DMS 273 treated with DMSO at 0.1 percent for 48 hours (cell line): ENCODE data around the gene SMAD3.

ENCODE experiments used
- DNase-seq: peaks from one replicate; lab custom pipeline; 2025; lab: John Stamatoyannopoulos, UW

The SMAD3 gene

DNA sequence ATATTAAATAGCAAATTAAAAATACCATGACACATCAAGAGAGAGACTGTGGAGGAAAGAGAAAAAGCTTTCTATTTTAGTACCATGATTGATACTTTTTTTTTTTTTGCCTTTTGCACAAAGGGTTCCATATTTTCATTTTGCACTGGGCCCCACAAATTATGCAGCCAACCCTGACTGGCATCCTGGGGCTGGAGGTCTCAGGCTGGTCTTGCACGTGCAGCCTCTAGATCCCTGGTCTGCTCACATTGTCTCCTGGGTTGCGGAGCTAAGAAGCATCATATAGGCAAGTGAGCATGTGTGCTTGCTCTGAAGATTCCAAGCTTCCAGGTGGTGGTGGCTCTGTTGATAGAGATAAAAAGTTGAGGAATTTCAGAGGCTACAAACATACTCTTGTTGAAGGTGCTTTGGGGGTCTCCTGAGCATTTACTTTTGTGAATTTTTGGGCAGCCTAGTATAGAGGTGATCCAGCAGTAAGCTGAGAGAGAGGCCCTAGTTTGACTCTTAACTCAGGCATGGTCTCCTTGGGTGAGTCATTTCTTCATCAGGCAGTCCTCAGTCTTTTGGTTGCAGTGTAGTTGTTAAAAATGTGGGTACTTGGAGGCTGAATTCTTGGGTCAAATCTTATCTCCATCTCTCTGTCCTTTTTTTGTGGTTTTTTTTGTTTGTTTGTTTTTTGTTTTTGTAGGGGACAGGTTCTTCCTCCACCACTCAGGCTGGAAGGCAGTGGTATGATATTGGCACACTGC lies 31.3 kb downstream of the SMAD3 start:
- DNase-seq = no peak

GRCh38 chr15:67097424-67097823 lies 32.0 kb downstream of the SMAD3 start:
- no peak for DNase-seq

DNA sequence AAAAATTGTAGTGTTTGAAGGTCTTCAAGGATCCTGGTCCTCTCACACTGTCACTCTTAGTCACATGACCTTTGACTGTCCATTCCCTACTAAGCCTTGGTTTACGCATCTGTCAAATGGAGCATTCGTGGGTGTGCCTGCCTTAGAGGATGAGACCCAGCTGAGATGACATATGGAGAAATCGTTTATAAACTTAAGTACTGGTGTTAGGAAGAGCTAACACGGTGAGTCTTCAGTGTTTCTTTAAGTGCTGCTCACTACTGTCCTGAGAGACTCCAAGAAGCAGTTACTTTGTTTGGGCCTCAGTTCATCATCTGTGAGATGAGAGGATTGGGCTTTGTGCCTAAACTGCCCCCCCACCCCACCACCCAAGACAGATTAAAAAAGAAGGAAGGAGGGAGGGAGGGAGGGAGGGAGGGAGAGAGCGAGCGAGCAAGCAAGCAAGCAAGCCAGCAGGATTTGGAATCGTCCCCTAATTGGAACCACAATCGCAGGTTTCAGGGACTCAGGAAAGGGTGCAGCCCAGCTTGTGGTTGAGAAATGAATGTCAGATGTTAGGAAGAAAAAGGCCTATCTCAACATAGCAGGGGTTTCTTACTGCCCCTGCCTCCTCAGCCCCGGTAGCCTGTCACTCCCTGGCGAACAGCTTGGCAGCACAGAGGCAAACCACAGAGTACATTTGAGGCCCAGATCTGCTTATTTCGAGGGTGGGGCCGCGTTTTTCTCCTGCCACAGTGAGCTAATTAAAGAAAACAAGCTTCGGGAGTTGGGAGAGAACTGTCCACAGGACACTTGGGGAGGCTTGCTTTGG lies 32.7 kb downstream of the SMAD3 start:
- no peak for DNase-seq

- DNase-seq = no peak
Observed at GRCh38 chr15:67098768-67099282, 33.4 kb downstream of the SMAD3 start.

- DNase-seq = no peak
Observed at GRCh38 chr15:67100124-67100791, 34.9 kb downstream of the SMAD3 start.

DNA sequence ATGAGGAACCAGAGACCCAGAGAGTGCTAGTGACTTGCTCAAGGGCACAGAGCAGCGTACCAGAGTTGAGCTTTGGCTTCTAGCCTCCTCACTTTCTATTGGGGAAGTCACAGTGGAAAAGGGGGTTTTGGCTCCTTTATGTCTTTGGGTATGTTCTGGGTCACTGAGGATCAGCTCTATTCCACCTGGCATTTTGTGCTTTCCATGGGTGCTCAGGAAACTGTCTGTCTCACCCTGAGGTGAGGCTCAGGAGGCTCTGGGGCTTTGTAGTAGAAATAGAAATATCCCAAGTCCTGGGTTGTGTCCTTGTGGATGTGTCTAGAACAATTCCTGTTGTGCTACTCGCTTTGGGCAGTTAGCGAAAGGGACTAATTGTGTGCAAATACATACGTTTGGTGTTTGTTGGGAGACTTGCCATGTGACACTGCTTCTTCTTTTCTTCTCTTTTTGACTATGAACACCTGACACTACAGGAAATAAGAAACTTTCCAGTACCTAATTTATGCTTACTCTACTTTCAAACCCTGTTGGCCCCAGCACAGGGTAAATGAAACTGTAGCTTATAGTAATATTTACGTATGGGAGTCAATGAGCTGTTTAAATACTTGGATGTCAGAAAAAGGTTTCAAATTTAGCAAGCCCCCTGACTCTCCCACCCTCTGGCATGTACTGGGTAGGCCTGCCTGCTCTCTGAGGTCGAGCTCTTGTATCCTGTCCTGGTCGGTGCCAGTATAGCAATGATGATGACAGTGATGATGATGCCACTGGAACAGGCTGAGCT lies 35.6 kb downstream of the SMAD3 start:
- DNase-seq = no peak

- DNase-seq = no peak
Observed at GRCh38 chr15:67101911-67102598, 36.7 kb downstream of the SMAD3 start.

- DNase-seq = no peak
Observed at GRCh38 chr15:67102599-67102929, 37.2 kb downstream of the SMAD3 start.

GRCh38 chr15:67103021-67103420 lies 37.6 kb downstream of the SMAD3 start:
- no peak for DNase-seq

GRCh38 chr15:67103432-67103831 lies 38.0 kb downstream of the SMAD3 start:
- no peak for DNase-seq

- no peak for DNase-seq
Observed at GRCh38 chr15:67103869-67104268, 38.5 kb downstream of the SMAD3 start.

- no peak for DNase-seq
Observed at GRCh38 chr15:67104510-67104909, 39.1 kb downstream of the SMAD3 start.

DNA sequence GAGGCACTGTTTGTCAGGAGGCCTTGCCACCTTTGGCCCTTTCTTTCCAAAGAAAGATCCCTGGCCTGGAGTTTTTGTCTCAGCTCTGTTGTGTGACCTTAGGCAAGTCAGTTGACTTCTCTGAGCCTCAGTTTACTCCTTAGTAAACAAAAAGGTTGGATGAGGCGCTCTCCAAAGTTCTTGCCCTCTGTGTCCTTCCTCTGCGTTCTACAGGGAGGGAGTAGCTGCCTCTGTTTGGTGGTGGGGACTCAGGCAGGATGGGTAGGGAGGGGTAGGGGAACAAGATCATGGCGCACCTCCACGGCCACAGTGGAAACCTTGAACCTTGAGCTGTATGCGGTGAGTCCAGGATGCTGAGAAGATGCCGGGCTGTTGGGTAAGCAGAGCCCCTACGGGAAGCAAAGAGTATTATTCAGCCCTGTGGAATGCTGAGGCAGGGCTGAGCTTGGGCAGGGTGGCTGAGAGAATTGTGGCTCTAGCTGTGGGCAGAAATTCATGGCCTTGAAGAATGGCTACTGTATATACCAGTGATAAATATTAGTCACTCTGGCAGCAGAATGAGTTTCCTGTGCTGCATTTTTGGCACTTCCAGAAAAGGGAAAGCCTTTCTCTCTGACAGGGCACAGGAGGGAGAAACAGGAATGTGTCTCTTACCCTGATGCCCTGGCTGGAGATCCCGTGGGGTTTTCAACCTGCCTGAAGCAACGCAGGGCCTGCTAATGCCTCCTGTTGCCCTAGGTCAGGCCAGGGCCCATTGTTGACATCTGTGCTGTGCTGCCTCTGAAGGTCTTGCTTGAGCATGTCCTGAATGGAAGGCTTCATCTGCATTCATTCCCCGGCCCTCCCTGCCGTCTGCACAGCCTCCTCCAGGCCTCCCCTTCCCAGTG lies 39.9 kb downstream of the SMAD3 start:
- DNase-seq = no peak

- no peak for DNase-seq
Observed at GRCh38 chr15:67105991-67106763, 40.8 kb downstream of the SMAD3 start.

GRCh38 chr15:67106764-67107013 lies 41.3 kb downstream of the SMAD3 start:
- no peak for DNase-seq

- DNase-seq = no peak
Observed at GRCh38 chr15:67107014-67107812, 41.8 kb downstream of the SMAD3 start.

- no peak for DNase-seq
Observed at GRCh38 chr15:67108122-67108961, 42.9 kb downstream of the SMAD3 start.
